A549 (cell line): ENCODE measurements around the gene CELF3. TPM values are rescaled to one million over a fixed set of nuclear protein-coding genes. Genes with fewer than 3 reads are reported as not detected.

ENCODE experiments used
- ATAC-seq, 2 experiments: fragments of 200-7000 bp in 1 of 2; fragments of >200 bp in 1 of 2; cut with Nextera tagmentation in 1 of 2; cut with Tn5 transposase in 1 of 2; 3 replicates each; pipeline versions ENCODE4 v1.8.0 to v1.9.1; 2018 to 2020; ENCODE audit warnings: mild to moderate bottlenecking in 1 of 2, moderate library complexity in 1 of 2
- CTCF ChIA-PET: fragments of 300-600 bp; sonication (Branson Sonifier 250); formaldehyde crosslinking; extraction: SDS; loops from one replicate; lab custom pipeline; 2021; ENCODE audit warnings: antibody characterized with exemption, inconsistent platforms; lab: Yijun Ruan, JAX
- POLR2A ChIA-PET: fragments of 350-600 bp; formaldehyde crosslinking; extraction: SDS; loops from one replicate; lab custom pipeline; 2021; ENCODE audit warnings: antibody characterized with exemption, inconsistent platforms; lab: Yijun Ruan, JAX
- DNase-seq, 2 experiments: peaks; one replicate each; pipeline versions ENCODE4 v3.0.0 to v3.0.0-alpha.2; 2011 to 2016; ENCODE audit warnings: low read depth in 1 of 2, low spot score in 1 of 2
- FAIRE-seq: peaks from 2 replicates; lab custom pipeline; 2011; peaks lifted over from hg19 to GRCh38; lab: Jason Lieb, UNC
- H3K27ac ChIP-seq, 2 experiments: fragments of >200 bp; sonication (Bioruptor Twin); formaldehyde crosslinking; 3 replicates each; pipeline ENCODE4 v1.5.1; 2016 to 2017
- H3K4me1 ChIP-seq: fragments of >200 bp; sonication (Bioruptor Twin); formaldehyde crosslinking; 3 replicates; pipeline ENCODE4 v1.6.1; 2016
- H3K4me2 ChIP-seq: fragments of >200 bp; sonication (Bioruptor Twin); formaldehyde crosslinking; 3 replicates; pipeline ENCODE4 v1.6.1; 2016
- H3K4me3 ChIP-seq: fragments of >200 bp; sonication (Bioruptor Twin); formaldehyde crosslinking; 3 replicates; pipeline ENCODE4 v1.5.1; 2016
- H3K9me3 ChIP-seq: fragments of >200 bp; sonication (Bioruptor Twin); formaldehyde crosslinking; 3 replicates; pipeline ENCODE4 v1.6.1; 2016
- BCL3 ChIP-seq: fragments of >200 bp; sonication (Bioruptor Twin); formaldehyde crosslinking; IDR thresholded peaks from 3 replicates; pipeline ENCODE4 v1.6.1; 2016
- CBX2 ChIP-seq: fragments of 200-600 bp; sonication (generic); IDR thresholded peaks from 2 replicates; pipeline ENCODE4 v1.6.1; 2016; ENCODE audit warnings: low read depth, mild to moderate bottlenecking, borderline replicate concordance
- CHD2 ChIP-seq: fragments of 150-350 bp; IDR thresholded peaks from 2 replicates; pipeline ENCODE4 v1.6.1; 2014; ENCODE audit warnings: low read length; ENCODE audit not compliant: partially characterized antibody
- CHD4 ChIP-seq: fragments of 200-600 bp; sonication (generic); IDR thresholded peaks from 2 replicates; pipeline ENCODE4 v1.6.1; 2016; ENCODE audit warnings: antibody characterized with exemption, mild to moderate bottlenecking, borderline replicate concordance
- CTCF ChIP-seq: fragments of >200 bp; sonication (Bioruptor Twin); formaldehyde crosslinking; IDR thresholded peaks from 3 replicates; pipeline ENCODE4 v1.5.1; 2016
- E2F6 ChIP-seq: IDR thresholded peaks from 2 replicates; pipeline ENCODE4 v1.6.1; 2012; ENCODE audit warnings: low read depth, borderline replicate concordance
- EHF ChIP-seq: fragments of 250-450 bp; sonication (Bioruptor Pico); IDR thresholded peaks from 2 replicates; pipeline ENCODE4 v1.5.0; 2020; ENCODE audit warnings: mild to moderate bottlenecking
- EHMT2 ChIP-seq: fragments of 200-600 bp; sonication (generic); IDR thresholded peaks from 2 replicates; pipeline ENCODE4 v1.6.1; 2016; ENCODE audit warnings: antibody characterized with exemption, low read depth, mild to moderate bottlenecking, moderate library complexity
- ELK1 ChIP-seq: fragments of 150-350 bp; IDR thresholded peaks from 2 replicates; pipeline ENCODE4 v1.6.1; 2014; ENCODE audit warnings: low read depth, mild to moderate bottlenecking, low read length
- HEYL ChIP-seq: fragments of 250-450 bp; sonication (Bioruptor Pico); IDR thresholded peaks from 2 replicates; pipeline ENCODE4 v1.8.0; 2021; ENCODE audit warnings: mild to moderate bottlenecking, moderate library complexity
- HOXB5 ChIP-seq: fragments of 250-450 bp; sonication (Bioruptor Pico); IDR thresholded peaks from 2 replicates; pipeline ENCODE4 v1.5.0; 2020; ENCODE audit warnings: mild to moderate bottlenecking, moderate library complexity
- MAFK ChIP-seq: fragments of 450-650 bp; IDR thresholded peaks from 2 replicates; pipeline ENCODE4 v1.6.1; 2014; ENCODE audit not compliant: partially characterized antibody
- MAZ ChIP-seq: fragments of 150-350 bp; IDR thresholded peaks from 2 replicates; pipeline ENCODE4 v1.6.1; 2014; ENCODE audit warnings: antibody characterized with exemption, low read depth, low read length, borderline replicate concordance
- MYC ChIP-seq: IDR thresholded peaks from 2 replicates; pipeline ENCODE4 v1.6.1; 2012; ENCODE audit warnings: mild to moderate bottlenecking, inconsistent platforms, low read length, improper control_type of control experiment, borderline replicate concordance
- NFE2L2 ChIP-seq: fragments of 150-350 bp; conservative IDR thresholded peaks from 2 replicates; pipeline ENCODE4 v1.6.1; 2014; ENCODE audit warnings: low read length
- NPAS2 ChIP-seq: fragments of 250-450 bp; sonication (Bioruptor Pico); IDR thresholded peaks from 2 replicates; pipeline ENCODE4 v1.8.0; 2022; ENCODE audit warnings: mild to moderate bottlenecking, moderate library complexity, borderline replicate concordance
- PBX3 ChIP-seq: IDR thresholded peaks from 2 replicates; pipeline ENCODE4 v1.6.1; 2012
- POLR2A ChIP-seq: IDR thresholded peaks from 2 replicates; pipeline ENCODE4 v1.6.1; 2012; ENCODE audit warnings: mild to moderate bottlenecking, low read length
- POLR2AphosphoS2 ChIP-seq: conservative IDR thresholded peaks from 2 replicates; pipeline ENCODE4 v1.6.1; 2012; ENCODE audit warnings: low read length, improper control_type of control experiment, inconsistent platforms
- RARB ChIP-seq: fragments of 250-450 bp; sonication (Bioruptor Pico); IDR thresholded peaks from 2 replicates; pipeline ENCODE4 v1.8.0; 2021; ENCODE audit warnings: mild to moderate bottlenecking, moderate library complexity
- REST ChIP-seq: fragments of 200-600 bp; sonication (generic); IDR thresholded peaks from 2 replicates; pipeline ENCODE4 v1.6.1; 2016; ENCODE audit warnings: antibody characterized with exemption, mild to moderate bottlenecking, moderate library complexity
- SREBF2 ChIP-seq: fragments of 450-650 bp; IDR thresholded peaks from 2 replicates; pipeline ENCODE4 v1.6.1; 2014; ENCODE audit warnings: mild to moderate bottlenecking, moderate library complexity
- TFCP2L1 ChIP-seq: fragments of 250-450 bp; sonication (Bioruptor Pico); IDR thresholded peaks from 2 replicates; pipeline ENCODE4 v1.5.0; 2021; ENCODE audit warnings: mild to moderate bottlenecking
- ZFP36 ChIP-seq: fragments of 450-650 bp; IDR thresholded peaks from 2 replicates; pipeline ENCODE4 v1.6.1; 2014; ENCODE audit warnings: borderline replicate concordance; ENCODE audit not compliant: partially characterized antibody
- ZNF302 ChIP-seq: fragments of 250-450 bp; sonication (Bioruptor Pico); IDR thresholded peaks from 2 replicates; pipeline ENCODE4 v1.9.0; 2021; ENCODE audit warnings: inconsistent platforms, mild to moderate bottlenecking, moderate library complexity
- WGBS: methylation state at CpG from one replicate; pipeline ENCODE4 v1.1.6; 2017; ENCODE audit errors: missing lambda C conversion rate; 5-methylcytosine and 5-hydroxymethylcytosine counted together
- polyA plus RNA-seq, 4 experiments: library from polyadenylated mRNA; depleted of rRNA in 3 of 4; stranded (reverse); fragments of >200 nt; fragmentation: RNase III in 1 of 4; extraction: RNeasy Plus Mini Kit Qiagen cat#74134 plus additional on column Dnase treatment in 1 of 4; gene quantifications; 2 replicates in 3 of 4; 3 replicates in 1 of 4; pipeline ENCODE4 v1.2.3, GENCODE V29; 2011 to 2017

The CELF3 gene
- polyA plus RNA-seq, 2 of the 4 experiments (the other 2 are of a cell fraction) = not detected

- Histone ChIP-seq H3K4me2 (no peak overlapping the region), H3K27ac (no peak overlapping the region), H3K9me3 (no peaks in the 10 kb centered on the region), H3K4me1 (no peaks in the 10 kb centered on the region), H3K4me3 (no peak overlapping the region)
- ChIA-PET CTCF (interaction anchor here (0.9 to 3.6 kb wide), 9 partner anchors 10 to 181 kb away, joined by 3 to 13 read pairs (median 4); no protein-coding TSS in a partner anchor), POLR2A (no interaction called here)
- TF ChIP-seq PBX3 = no peak
- no peak for TF ChIP-seq NPAS2 (CRISPR knock-in tag)
- no peak for TF ChIP-seq REST
- no peak for TF ChIP-seq CHD2
- no peak for TF ChIP-seq POLR2A
- TF ChIP-seq EHF (CRISPR knock-in tag) = no peak
- no peak for TF ChIP-seq POLR2AphosphoS2
- TF ChIP-seq MYC = no peak
- TF ChIP-seq CTCF = no peak
- no peak for TF ChIP-seq MAFK
- TF ChIP-seq SREBF2 = no peak
- no peak for TF ChIP-seq ELK1
- 88% methylated on average over 3 of the region's 3 CpGs for WGBS
- FAIRE-seq (no peak), ATAC-seq (no peak), DNase-seq (no peak)
Observed at GRCh38 chr1:151655371-151655770, 61.2 kb downstream of the CELF3 start.

- POLR2A ChIA-PET = interaction anchor here (0.6 kb wide), 1 partner anchor 41 kb away, joined by 3 read pairs; no protein-coding TSS in a partner anchor
- no peak overlapping the region for H3K4me2 ChIP-seq
Observed at GRCh38 chr1:151653397-151653796, 63.2 kb downstream of the CELF3 start.

More at GRCh38 chr1:151653397-151653796, 63.2 kb downstream of the CELF3 start:
- no peak overlapping the region for H3K4me3 ChIP-seq
- H3K4me1 ChIP-seq = no peaks in the 10 kb centered on the region
- DNase-seq = no peak
- no peak for FAIRE-seq
- no peak overlapping the region for H3K27ac ChIP-seq
- CTCF ChIA-PET = interaction anchor here (0.6 to 1.3 kb wide), 3 partner anchors 18 to 39 kb away, joined by 3 read pairs; no protein-coding TSS in a partner anchor
- no peaks in the 10 kb centered on the region for H3K9me3 ChIP-seq
- no peak for ATAC-seq
- no peak for TF ChIP-seq HOXB5 (CRISPR knock-in tag)
- no peak for TF ChIP-seq PBX3
- no peak for TF ChIP-seq NFE2L2
- TF ChIP-seq BCL3 = no peak
- no peak for TF ChIP-seq CBX2
- no peak for TF ChIP-seq HEYL
- TF ChIP-seq E2F6 = no peak
- no peak for TF ChIP-seq ZFP36
- no peak for TF ChIP-seq EHMT2
- TF ChIP-seq MAZ = no peak
- TF ChIP-seq TFCP2L1 (CRISPR knock-in tag) = no peak
- no peak for TF ChIP-seq ZNF302
- no peak for TF ChIP-seq RARB (CRISPR knock-in tag)
- TF ChIP-seq SREBF2 = no peak
- no peak for TF ChIP-seq EHF (CRISPR knock-in tag)
- no peak for TF ChIP-seq CHD4
- TF ChIP-seq CHD2 = no peak
- TF ChIP-seq, all 56 proteins: peak for 0
- 89% methylated on average over 1 of the region's 1 CpG for WGBS
